HG02970 (cell line): Measurements from ENCODE around the gene BOLA3.
"Not testable (repeated sequence)": the region's sequence is repeated elsewhere in the genome, so short reads cannot be mapped to it uniquely, and the experiment has no call there.

Source experiments
- ATAC-seq: cut with Tn5 transposase; IDR thresholded peaks from one replicate; pipeline ENCODE4 v1.9.1; 2021; ENCODE audit warnings: mild to moderate bottlenecking, moderate library complexity, moderate number of reproducible peaks; ENCODE audit not compliant: unreplicated experiment, low FRiP score

Gene BOLA3

GRCh38 chr2:74105413-74105812 lies 42.3 kb downstream of the BOLA3 start:
- no peak for ATAC-seq

GRCh38 chr2:74104839-74105238 lies 42.9 kb downstream of the BOLA3 start:
- no peak for ATAC-seq

- ATAC-seq = no peak
Measured at GRCh38 chr2:74103763-74104162, 43.9 kb downstream of the BOLA3 start.

- no peak for ATAC-seq
Measured at GRCh38 chr2:74102516-74102915, 45.2 kb downstream of the BOLA3 start.

GRCh38 chr2:74101574-74102300 lies 46.0 kb downstream of the BOLA3 start:
- ATAC-seq = no peak

GRCh38 chr2:74100254-74101216 lies 47.2 kb downstream of the BOLA3 start:
- ATAC-seq = no peak

GRCh38 chr2:74099835-74100234 lies 47.9 kb downstream of the BOLA3 start:
- ATAC-seq = no peak

GRCh38 chr2:74099271-74099670 lies 48.4 kb downstream of the BOLA3 start:
- no peak for ATAC-seq

- no peak for ATAC-seq
Measured at GRCh38 chr2:74097574-74097973, 50.1 kb downstream of the BOLA3 start.

- no peak for ATAC-seq
Measured at GRCh38 chr2:74096052-74096451, 51.7 kb downstream of the BOLA3 start.

- ATAC-seq = no peak
Measured at GRCh38 chr2:74095632-74096031, 52.1 kb downstream of the BOLA3 start.

- ATAC-seq = no peak
Measured at GRCh38 chr2:74094291-74094690, 53.4 kb downstream of the BOLA3 start.

GRCh38 chr2:74093840-74094239 lies 53.9 kb downstream of the BOLA3 start:
- ATAC-seq = no peak

GRCh38 chr2:74093426-74093825 lies 54.3 kb downstream of the BOLA3 start:
- ATAC-seq = no peak

- no peak for ATAC-seq
Measured at GRCh38 chr2:74092275-74092674, 55.4 kb downstream of the BOLA3 start.

- ATAC-seq = no peak
Measured at GRCh38 chr2:74091391-74091790, 56.3 kb downstream of the BOLA3 start.

- no peak for ATAC-seq
Measured at GRCh38 chr2:74089816-74090745, 57.6 kb downstream of the BOLA3 start.

- not testable (repeated sequence) for ATAC-seq
Measured at GRCh38 chr2:74088676-74089075, 59.0 kb downstream of the BOLA3 start.

- no peak for ATAC-seq
Measured at GRCh38 chr2:74087696-74088095, 60.0 kb downstream of the BOLA3 start.

GRCh38 chr2:74086021-74086420 lies 61.7 kb downstream of the BOLA3 start:
- ATAC-seq = no peak
